Kidney epithelial cell (primary cell): ENCODE measurements around the gene ABL2. TPM values are rescaled to one million over a fixed set of nuclear protein-coding genes. Genes with fewer than 3 reads are reported as not detected.
A peak's percentile ranks its signal among the peaks of the same experiment; 100 is the strongest.

Source experiments
- DNase-seq: peaks from one replicate; pipeline ENCODE4 v3.0.0-alpha.2; 2010; ENCODE audit warnings: low read depth
- H3K27me3 ChIP-seq: 2 replicates; pipeline ENCODE4 v1.6.0; 2011; ENCODE audit warnings: low read length; ENCODE audit not compliant: control insufficient read depth, insufficient read depth
- H3K36me3 ChIP-seq: 2 replicates; pipeline ENCODE4 v1.5.1; 2011; ENCODE audit warnings: low read length; ENCODE audit not compliant: control insufficient read depth, insufficient read depth
- H3K4me3 ChIP-seq: 2 replicates; pipeline ENCODE4 v1.5.1; 2011; ENCODE audit warnings: low read depth, mild to moderate bottlenecking, control low read depth, low read length
- CTCF ChIP-seq: IDR thresholded peaks from 2 replicates; pipeline ENCODE4 v1.5.1; 2011; ENCODE audit warnings: mild to moderate bottlenecking, moderate library complexity, low read length, control low read depth, inconsistent platforms; ENCODE audit not compliant: insufficient read depth, poor library complexity, severe bottlenecking
- total RNA-seq: library from RNA; depleted of rRNA; stranded (reverse); fragments of >200 nt; gene quantifications from 2 replicates; pipeline ENCODE4 v1.2.3, GENCODE V29; 2015

The ABL2 gene
- total RNA-seq, 1 donor from 2014 or later = 47.4 TPM

- no peak for DNase-seq
- Histone ChIP-seq H3K27me3 (no peaks in the 10 kb centered on the region), H3K4me3 (no peak overlapping the region), H3K36me3 (no peaks in the 10 kb centered on the region)
- no peak for TF ChIP-seq CTCF
These were observed 59.6 kb downstream of the ABL2 start for GRCh38 chr1:179169616-179170467.

- Histone ChIP-seq H3K4me3 (no peak overlapping the region), H3K36me3 (no peaks in the 10 kb centered on the region), H3K27me3 (no peaks in the 10 kb centered on the region)
- no peak for DNase-seq
- no peak for TF ChIP-seq CTCF
These were observed 60.9 kb downstream of the ABL2 start for GRCh38 chr1:179168536-179168935.

GRCh38 chr1:179167955-179168354, 61.5 kb downstream of the ABL2 start:
- TF ChIP-seq CTCF = no peak
- DNase-seq = no peak
- no peaks in the 10 kb centered on the region for H3K36me3 ChIP-seq
- H3K4me3 ChIP-seq = no peak overlapping the region
- H3K27me3 ChIP-seq = no peaks in the 10 kb centered on the region

GRCh38 chr1:179167418-179167777, 62.1 kb downstream of the ABL2 start:
- no peak for DNase-seq
- H3K27me3 ChIP-seq = no peaks in the 10 kb centered on the region
- no peaks in the 10 kb centered on the region for H3K36me3 ChIP-seq
- no peak overlapping the region for H3K4me3 ChIP-seq
- TF ChIP-seq CTCF = no peak

GRCh38 chr1:179166663-179167417, 62.6 kb downstream of the ABL2 start:
- no peak for TF ChIP-seq CTCF
- no peak for DNase-seq
- no peaks in the 10 kb centered on the region for H3K36me3 ChIP-seq

GRCh38 chr1:179164494-179164893, 65.0 kb downstream of the ABL2 start:
- peak; percentile 70 for DNase-seq
- no peaks in the 10 kb centered on the region for H3K27me3 ChIP-seq
- no peak for TF ChIP-seq CTCF
- H3K4me3 ChIP-seq = no peak overlapping the region
- H3K36me3 ChIP-seq = no peaks in the 10 kb centered on the region

More at GRCh38 chr1:179166663-179167417, 62.6 kb downstream of the ABL2 start:
- Histone ChIP-seq H3K27me3 (no peaks in the 10 kb centered on the region), H3K4me3 (no peak overlapping the region)
